Esophagus squamous epithelium (tissue), 4 donors: ENCODE data around the gene PLTP.

Experiments used
- CTCF ChIP-seq, 6 experiments: fragments of 450-650 bp in 4 of 6; fragments of 200-600 bp in 2 of 6; sonication (generic) in 2 of 6; IDR thresholded peaks; one replicate each; pipeline ENCODE4 v1.5.1; 2016 to 2019; ENCODE audit warnings: antibody characterized with exemption in 6 of 6, mild to moderate bottlenecking in 4 of 6, moderate library complexity in 4 of 6
- POLR2A ChIP-seq, 4 donors: fragments of 450-650 bp; IDR thresholded peaks; one replicate each; pipeline ENCODE4 v1.6.1; 2017; ENCODE audit warnings: antibody characterized with exemption in 4 of 4, mild to moderate bottlenecking in 4 of 4, moderate library complexity in 3 of 4

DNA sequence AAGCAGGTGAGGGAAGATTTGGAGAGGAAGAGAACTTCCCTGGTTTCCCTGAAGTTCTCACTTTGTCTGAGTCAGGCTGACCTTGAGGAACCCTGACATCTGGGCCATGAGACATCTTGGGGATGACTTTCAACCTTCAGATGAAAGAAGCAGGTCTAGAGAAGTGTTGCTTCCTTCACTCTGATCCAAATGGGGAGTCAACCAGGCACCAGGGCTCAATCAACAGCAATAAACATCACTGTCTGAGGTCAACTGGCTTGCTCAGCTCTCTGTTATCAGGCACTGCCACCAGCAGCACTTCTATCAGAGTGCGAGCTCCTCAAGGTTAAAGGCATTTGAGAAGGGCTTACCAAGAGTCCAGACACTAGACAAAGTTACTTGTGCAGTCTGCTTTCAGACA, 61.0 kb downstream of the PLTP start:
- TF ChIP-seq POLR2A (IDR thresholded peaks at IDR 0.05) (no peak), CTCF (IDR thresholded peaks at IDR 0.05) (no peak)
